ENCODE measurements around the gene RUFY4.
"Not testable (repeated sequence)": the region's sequence is repeated elsewhere in the genome, so short reads cannot be mapped to it uniquely, and the experiment has no call there.

The RUFY4 gene

DNA sequence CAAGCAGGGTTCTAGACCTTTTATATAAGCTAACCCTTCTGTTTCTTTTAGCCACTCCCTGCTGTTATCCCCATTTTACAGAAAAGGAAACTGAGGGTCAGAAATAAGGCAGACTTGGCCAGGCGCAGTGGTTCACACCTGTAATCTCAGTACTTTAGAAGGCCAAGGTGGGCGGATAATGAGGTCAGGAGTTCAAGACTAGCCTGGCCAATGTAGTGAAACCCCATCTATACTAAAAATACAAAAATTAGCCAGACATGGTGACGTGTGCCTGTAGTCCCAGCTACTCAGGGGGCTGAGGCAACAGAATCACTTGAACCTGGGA lies 14.3 kb downstream of the RUFY4 start:
- TF ChIP-seq, protein P1, sequence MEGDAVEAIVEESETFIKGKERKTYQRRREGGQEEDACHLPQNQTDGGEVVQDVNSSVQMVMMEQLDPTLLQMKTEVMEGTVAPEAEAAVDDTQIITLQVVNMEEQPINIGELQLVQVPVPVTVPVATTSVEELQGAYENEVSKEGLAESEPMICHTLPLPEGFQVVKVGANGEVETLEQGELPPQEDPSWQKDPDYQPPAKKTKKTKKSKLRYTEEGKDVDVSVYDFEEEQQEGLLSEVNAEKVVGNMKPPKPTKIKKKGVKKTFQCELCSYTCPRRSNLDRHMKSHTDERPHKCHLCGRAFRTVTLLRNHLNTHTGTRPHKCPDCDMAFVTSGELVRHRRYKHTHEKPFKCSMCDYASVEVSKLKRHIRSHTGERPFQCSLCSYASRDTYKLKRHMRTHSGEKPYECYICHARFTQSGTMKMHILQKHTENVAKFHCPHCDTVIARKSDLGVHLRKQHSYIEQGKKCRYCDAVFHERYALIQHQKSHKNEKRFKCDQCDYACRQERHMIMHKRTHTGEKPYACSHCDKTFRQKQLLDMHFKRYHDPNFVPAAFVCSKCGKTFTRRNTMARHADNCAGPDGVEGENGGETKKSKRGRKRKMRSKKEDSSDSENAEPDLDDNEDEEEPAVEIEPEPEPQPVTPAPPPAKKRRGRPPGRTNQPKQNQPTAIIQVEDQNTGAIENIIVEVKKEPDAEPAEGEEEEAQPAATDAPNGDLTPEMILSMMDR (IDR thresholded peaks at IDR 0.05; ENCODE audit: low read depth, low read length, missing control alignments): no peak
- no peak for DNase-seq (ENCODE audit: low read depth)
- H3K4me3 ChIP-seq (ENCODE audit: low read depth, low read length): no peak overlapping the region

DNA sequence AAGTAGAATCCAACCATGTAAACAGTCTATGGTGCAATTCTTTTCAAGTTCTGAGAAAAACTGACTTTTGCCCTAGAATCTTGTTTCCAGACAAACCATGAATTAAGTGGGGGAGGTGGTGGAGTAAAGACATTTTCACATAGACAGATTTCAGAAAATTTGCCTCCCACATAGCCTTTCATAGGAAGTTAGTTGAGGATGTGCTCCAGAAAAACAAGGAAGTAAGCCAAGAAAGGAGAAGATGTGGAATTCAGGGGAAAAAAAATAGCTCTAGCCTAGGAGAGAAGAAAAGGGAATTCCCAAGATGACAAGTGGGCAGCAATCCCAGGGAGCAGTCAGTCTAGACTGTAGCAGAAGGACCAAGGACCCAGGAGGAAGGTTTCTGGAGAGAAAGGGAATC lies 17.4 kb downstream of the RUFY4 start:
- TF ChIP-seq, protein P1 (IDR thresholded peaks at IDR 0.05; ENCODE audit: low read depth, low read length, missing control alignments): no peak
- no peak overlapping the region for H3K4me3 ChIP-seq (ENCODE audit: low read depth, low read length)
- DNase-seq (ENCODE audit: low read depth): no peak

DNA sequence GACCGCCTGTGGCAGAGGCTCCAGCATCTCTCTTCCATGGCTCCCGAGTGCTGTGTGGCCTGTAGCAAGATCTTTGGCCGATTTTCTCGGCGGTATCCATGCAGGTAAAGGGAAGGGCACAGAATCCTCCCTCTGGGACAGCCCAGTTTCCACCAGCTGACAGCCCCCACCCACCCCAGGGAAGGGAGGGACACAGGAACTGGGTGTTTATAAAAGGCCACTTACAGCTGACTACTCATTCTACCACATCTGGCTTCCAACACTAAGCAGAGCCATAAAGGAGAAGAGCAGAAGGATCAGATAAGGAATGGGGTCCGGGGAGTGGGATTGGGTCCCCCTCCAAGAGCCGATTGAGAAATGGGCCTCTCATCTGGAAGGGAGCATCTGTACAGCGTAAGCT lies 20.2 kb downstream of the RUFY4 start:
- TF ChIP-seq, protein P1 (IDR thresholded peaks at IDR 0.05; ENCODE audit: low read depth, low read length, missing control alignments): no peak
- H3K4me3 ChIP-seq (ENCODE audit: low read depth, low read length): no peak overlapping the region
- no peak for DNase-seq (ENCODE audit: low read depth)

DNA sequence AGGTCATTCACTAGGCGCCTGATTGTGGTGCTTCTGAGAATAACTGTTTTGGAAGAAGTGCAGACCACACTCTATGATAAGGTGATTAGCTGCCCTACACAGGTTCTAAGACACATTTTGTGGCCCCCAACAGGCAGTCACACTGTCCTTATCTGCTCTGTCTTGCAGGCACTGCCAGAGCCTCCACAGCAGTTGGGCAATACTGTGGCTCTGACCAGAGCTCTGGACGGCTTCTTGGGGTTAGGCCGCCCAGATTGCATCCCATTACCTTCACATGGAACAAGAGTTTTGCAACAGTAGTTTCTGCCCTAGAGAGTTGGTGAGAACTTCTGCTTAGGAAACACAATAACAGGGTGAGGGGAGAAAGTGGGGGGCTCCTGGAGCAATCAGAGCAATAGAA lies 22.7 kb downstream of the RUFY4 start:
- no peak overlapping the region for H3K4me3 ChIP-seq (ENCODE audit: low read depth, low read length)
- DNase-seq (ENCODE audit: low read depth): no peak
- TF ChIP-seq, protein P1 (IDR thresholded peaks at IDR 0.05; ENCODE audit: low read depth, low read length, missing control alignments): no peak

DNA sequence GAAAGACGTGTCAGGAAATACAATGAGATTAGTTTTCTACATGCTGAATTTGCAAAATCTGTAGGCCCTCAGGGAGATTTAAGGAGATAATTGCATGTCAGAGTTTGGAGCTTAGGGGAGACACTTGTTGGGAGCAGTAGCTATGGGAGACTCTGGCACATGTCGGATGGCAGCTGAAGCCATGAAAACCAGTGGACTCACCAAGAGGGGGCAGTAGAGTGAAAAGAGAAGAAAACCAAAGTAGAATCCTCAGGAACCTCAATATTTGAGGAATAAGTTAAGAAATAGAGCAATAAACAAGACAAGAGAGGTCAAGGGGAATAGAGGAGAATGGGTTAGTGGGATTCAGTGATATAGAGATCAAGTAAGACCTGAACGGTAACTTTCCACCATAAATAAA lies 24.8 kb downstream of the RUFY4 start:
- TF ChIP-seq, protein P1 (IDR thresholded peaks at IDR 0.05; ENCODE audit: low read depth, low read length, missing control alignments): no peak
- no peak overlapping the region for H3K4me3 ChIP-seq (ENCODE audit: low read depth, low read length)
- no peak for DNase-seq (ENCODE audit: low read depth)

DNA sequence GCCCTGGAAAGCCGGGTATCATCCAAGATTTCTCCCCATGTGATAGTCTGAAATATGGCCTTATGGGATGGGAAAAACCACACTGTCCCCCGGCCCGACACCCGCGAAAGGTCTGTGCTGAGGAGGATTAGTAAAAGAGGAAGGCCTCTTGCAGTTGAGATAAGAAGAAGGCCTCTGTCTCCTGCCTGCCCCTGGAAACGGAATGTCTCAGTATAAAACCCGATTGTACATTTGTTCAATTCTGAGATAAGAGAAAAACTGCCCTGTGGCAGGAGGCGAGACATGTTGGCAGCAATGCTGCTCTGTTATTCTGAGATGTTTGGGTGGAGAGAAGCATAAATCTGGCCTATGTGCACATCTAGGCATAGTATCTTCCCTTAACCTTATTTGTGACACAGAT lies 26.8 kb downstream of the RUFY4 start:
- TF ChIP-seq, protein P1 (IDR thresholded peaks at IDR 0.05; ENCODE audit: low read depth, low read length, missing control alignments): no peak
- DNase-seq (ENCODE audit: low read depth): no peak
- H3K4me3 ChIP-seq (ENCODE audit: low read depth, low read length): no peak overlapping the region

DNA sequence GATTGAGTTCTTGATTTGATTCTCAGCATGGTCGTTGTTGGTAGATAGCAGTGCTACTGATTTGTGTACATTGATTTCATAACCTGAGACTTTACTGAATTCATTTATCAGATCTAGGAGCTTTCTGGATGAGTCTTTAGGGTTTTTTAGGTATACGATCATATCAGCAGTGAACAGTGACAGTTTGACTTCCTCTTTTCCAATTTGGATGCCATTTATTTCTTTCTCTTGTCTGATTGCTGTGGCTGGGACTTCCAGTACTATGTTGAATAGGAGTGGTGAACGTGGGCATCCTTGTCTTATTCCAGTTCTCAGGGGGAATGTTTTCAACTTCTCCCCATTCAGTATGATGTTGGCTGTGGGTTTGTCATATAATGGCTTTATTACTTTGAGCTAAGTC lies 28.9 kb downstream of the RUFY4 start:
- no peak for DNase-seq (ENCODE audit: low read depth)
- no peak overlapping the region for H3K4me3 ChIP-seq (ENCODE audit: low read depth, low read length)
- TF ChIP-seq, protein P1 (IDR thresholded peaks at IDR 0.05; ENCODE audit: low read depth, low read length, missing control alignments): no peak

DNA sequence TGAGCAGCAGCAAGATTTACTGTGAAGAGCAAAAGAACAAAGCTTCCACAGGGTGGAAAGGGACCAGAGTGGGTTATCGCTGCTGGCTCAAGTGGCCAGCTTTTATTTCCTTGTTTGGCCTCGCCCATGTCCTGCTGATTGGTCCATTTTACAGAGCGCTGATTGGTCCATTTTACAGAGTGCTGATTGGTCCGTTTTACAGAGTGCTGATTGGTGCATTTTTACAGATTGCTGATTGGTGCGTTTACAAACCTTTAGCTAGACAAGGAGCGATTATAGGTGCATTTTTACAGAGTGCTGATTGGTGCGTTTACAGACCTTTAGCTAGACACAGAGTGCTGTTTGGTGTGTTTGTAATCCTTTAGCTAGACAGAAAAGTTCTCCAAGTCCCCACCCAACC lies 39.8 kb downstream of the RUFY4 start:
- not testable (repeated sequence) for H3K4me3 ChIP-seq (ENCODE audit: low read depth, low read length); DNase-seq (ENCODE audit: low read depth)

DNA sequence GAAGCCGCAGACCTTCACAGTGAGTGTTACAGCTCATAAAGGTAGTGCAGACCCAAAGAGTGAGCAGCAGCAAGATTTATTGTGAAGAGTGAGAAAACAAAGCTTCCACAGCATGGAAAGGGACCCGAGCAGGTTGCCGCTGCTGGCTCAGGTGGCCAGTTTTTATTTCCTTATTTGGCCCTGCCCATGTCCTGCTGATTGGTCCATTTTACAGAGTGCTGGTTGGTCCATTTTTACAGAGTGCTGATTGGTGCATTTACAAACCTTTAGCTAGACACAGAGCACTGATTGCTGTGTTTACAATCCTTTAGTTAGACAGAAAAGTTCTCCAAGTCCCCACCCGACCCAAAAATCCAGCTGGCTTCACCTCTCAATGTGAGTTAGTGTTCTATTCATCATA lies 52.7 kb downstream of the RUFY4 start:
- not testable (repeated sequence) for DNase-seq (ENCODE audit: low read depth); H3K4me3 ChIP-seq (ENCODE audit: low read depth, low read length)

DNA sequence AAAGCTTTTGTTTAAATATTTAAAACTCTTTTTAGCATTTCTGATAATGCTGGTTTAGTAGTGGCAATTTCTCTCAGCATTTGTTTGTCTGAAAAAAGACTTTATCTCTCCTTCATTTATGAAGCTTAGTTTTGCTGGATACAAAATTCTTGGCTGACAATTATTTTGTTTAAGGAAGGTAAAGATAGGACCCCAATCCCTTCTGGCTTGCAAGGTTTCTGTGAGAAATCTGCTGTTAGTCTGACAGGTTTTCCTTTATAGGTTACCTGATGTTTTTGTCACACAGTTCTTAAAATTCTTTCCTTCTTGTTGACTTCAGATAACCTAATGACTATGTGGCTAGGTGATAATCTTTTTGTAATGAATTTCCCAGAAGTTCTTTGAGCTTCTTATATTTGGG lies 53.2 kb downstream of the RUFY4 start:
- DNase-seq (ENCODE audit: low read depth); H3K4me3 ChIP-seq (ENCODE audit: low read depth, low read length): not testable (repeated sequence)
